HG03159 (cell line): Measurements from ENCODE around the gene PROX2.

Source experiments
- ATAC-seq: cut with Tn5 transposase; IDR thresholded peaks from one replicate; pipeline ENCODE4 v1.9.1; 2021; ENCODE audit warnings: mild to moderate bottlenecking, moderate library complexity; ENCODE audit not compliant: unreplicated experiment

The PROX2 gene

GRCh38 chr14:74910556-74910955, 34.6 kb upstream of the PROX2 start:
- ATAC-seq, result no peak

DNA sequence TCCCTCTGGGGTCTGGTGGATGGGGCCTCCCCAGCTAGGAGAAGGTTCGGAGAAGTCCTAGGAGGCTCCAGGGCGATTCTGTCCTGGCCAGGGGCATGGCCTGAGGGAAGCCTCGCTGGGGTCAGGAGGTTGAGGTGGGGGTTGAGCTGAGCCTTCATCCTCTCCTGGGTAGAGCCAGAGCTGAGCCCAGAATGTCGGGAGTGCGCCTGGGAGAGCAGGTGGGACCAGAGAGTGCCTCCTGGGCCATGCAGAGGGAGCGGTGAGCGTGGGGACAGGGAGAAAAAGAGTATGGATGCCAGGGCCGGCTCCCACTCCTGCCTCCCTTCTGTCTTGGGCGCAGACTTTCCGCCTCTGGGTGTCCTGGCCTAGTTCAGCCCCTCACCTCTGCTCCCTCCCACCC, 34.0 kb upstream of the PROX2 start:
- ATAC-seq, result no peak

DNA sequence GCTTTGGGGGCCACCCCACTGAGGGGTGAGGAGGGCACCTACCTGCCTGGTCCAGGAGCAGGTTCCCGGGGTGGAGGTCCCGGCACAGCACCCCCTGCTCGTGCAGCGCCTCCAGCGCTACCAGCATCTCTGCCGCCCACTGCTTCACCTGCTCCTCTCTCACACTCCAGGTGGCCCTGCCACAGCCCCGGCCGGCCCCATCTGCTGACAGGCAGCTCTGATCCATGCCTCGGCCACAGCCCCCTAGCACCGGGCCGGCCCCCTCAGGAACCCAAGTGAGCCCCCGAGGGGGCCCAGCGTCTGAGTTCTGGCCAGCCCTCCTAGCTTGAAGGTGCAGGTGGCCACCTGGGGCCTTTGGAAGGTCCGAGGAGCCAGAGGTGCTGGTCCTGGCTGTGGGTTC, 33.6 kb upstream of the PROX2 start:
- ATAC-seq, result no peak

DNA sequence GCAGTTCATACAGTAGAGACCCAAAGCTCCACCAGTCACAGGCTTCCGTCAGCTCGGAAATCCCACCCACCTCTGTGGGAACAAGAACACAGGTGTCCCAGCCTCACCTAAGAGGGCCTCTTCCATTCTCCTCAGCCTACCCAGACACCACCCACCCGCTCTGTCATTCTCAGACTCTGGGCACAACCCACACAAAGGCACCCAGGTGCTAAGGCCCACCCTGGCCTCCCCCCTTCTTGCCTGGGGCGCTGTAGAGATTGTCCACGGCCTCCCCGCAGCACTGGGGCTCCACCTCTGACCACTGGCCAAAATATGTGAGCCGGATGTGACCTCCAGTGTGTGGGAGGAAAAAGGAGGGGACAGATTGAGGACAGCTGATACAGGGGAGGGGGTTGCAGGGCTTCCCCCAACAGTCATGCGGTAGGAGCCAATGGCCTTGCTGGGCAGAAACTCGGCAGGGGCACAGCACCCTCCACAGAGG, 33.0 kb upstream of the PROX2 start:
- no peak for ATAC-seq

- no peak for ATAC-seq
These were observed 31.8 kb upstream of the PROX2 start for GRCh38 chr14:74907744-74908143.

DNA sequence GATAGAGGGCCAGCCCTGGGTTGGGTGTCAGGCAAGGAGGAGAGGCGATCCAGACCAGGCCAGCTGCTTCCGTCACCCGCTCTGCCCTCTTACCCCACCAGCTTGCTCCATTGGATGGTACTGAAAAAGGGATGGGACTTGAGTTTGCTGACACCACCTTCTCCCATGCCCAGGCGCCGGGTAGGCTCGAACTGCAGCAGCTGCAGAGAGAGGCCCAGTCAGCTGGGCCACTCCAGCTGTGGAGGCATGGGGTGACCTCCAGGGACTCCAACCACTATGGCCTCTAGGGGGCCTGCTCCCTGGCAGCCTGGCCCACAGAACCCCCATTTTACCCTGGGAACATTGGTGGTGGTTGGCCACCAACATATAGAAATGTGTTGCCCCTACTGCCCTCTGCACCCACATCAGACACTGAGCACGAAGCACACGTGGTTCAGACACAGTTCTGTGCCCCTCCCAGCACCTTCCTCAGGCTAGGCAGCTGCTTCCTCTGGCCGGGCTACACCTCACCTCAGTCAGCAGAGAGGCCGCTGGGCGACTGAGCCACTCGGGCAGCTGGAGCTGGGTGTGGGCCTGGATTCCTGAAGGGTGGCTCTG, 31.1 kb upstream of the PROX2 start:
- no peak for ATAC-seq

GRCh38 chr14:74905595-74906142, 29.7 kb upstream of the PROX2 start:
- no peak for ATAC-seq

GRCh38 chr14:74904635-74905503, 28.9 kb upstream of the PROX2 start:
- ATAC-seq, result no peak

GRCh38 chr14:74902941-74903705, 27.2 kb upstream of the PROX2 start:
- no peak for ATAC-seq

GRCh38 chr14:74898694-74899093, 22.7 kb upstream of the PROX2 start:
- ATAC-seq, result no peak

DNA sequence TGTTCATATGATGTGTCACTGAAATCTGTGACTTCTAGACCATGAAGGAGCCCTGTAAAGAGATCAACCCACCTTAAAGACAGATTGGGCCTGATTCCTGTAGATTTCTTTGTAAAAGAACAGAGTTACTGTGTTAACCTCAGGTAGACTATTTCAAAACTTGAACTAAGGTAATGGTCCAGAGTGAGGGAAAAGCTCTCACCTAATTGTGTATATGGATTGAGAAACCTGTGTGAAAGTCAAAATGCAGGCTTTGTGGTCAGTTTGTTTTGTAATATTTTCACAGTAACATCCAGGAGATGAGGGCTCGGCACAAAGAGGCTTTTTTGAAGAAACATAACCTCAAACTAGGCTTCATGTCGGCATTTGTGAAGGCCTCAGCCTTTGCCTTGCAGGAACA, 22.1 kb upstream of the PROX2 start:
- ATAC-seq, result no peak

DNA sequence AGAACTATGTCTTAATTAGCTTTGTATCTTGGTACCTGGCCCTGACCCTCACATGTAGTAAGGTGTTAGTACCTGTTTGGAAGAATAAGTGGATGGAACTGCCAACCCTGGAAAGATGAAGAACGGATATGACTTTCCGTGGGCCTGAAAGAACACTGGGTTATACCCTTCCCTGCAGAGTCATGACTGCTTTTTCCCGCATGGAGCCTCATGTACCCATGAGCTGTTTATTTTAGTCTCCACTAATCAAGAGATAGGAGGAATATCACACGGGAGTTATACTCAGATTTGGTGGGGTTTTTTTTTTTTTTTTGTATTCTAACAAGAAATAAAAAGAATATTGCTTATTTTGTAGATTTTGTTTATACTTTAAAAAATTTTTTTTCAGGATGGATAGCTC, 21.7 kb upstream of the PROX2 start:
- no peak for ATAC-seq

- no peak for ATAC-seq
These were observed 20.5 kb upstream of the PROX2 start for GRCh38 chr14:74896400-74896799.

- peak; percentile 56 for ATAC-seq
These were observed 17.7 kb upstream of the PROX2 start for GRCh38 chr14:74893614-74894091.

DNA sequence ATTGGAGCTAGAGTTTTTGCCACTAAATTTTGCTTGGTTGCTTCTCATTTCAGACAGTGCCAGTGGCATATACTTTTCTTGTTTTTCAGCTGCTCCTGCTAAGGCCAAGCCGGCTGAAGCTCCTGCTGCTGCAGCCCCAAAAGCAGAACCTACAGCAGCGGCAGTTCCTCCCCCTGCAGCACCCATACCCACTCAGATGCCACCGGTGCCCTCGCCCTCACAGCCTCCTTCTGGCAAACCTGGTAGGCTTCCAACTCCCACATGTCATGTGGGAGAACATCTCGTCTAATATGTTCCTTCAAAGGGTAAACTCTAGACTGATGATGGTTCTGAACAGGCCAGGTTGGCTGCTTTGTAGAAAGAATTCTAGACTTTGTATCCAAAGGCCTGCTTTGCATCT, 16.8 kb upstream of the PROX2 start:
- no peak for ATAC-seq

DNA sequence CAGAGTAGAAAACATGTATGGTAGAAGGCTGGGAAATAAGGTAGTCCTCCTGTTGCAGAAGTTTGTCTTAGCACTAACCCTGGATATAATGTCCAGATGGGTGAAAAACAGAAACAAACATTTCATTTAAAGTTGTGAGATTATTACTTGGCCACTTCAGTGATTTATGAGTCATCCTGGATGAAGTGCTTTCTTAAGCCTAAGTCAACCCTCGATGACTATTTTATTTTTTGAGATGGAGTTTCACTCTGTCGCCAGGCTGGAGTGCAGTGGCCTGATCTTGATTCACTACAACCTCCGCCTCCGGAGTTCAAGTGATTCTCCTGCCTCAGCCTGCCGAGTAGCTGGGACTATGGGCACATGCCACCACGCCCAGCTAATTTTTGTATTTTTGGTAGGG, 15.9 kb upstream of the PROX2 start:
- no peak for ATAC-seq

- no peak for ATAC-seq
These were observed 14.3 kb upstream of the PROX2 start for GRCh38 chr14:74890262-74890661.

DNA sequence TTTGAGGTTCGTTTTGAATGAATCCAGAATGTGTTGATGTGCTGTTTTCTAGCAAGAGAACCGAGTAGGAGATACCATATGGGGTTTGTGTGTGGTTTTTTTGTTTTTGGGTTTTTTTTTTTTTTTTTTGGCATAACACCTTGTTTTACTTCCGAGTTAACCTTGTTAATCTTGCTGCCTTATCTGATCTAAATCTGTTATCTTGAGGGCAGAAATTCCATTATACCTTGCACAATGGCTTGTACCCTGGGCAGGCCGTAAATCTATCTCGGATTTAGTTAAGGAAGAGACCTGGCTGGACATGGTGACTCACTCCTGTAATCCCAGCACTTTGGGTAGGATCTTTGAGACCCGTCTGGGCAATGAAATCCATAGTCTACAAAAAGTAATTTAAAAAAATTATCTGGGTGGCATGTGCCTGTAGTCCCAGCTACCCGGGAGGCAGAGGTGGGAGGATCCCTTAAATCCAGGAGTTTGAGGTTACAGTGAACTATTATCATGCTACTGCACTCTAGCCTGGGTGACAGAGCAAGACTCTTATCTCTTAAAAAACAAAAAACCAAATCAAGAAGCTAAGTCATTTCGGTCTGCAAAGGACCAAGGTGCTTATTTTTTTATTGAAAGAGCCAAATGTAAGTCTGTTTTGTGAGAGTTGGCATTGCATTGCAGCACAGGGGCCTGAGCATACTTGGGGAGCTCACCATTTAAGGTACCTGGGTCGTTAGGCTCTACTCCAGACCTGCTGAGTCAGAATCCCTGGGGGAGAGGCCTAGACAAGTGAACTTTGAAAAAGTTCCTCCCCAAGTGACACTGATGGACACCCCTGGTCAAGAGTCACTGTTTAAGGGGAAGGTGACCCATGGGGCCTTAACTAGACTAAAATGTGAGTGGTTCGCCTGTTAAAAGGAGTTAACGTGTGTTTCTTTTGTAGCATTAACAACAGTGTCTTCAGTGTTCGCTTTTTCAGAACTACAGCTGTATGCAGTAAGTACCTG, 12.5 kb upstream of the PROX2 start:
- no peak for ATAC-seq

GRCh38 chr14:74886001-74886400, 10.1 kb upstream of the PROX2 start:
- ATAC-seq, result no peak
